Right renal pelvis (tissue), 4 donors: ENCODE measurements around the gene SLC16A10. TPM values are rescaled to one million over a fixed set of nuclear protein-coding genes. Genes with fewer than 3 reads are reported as not detected.
A peak's percentile ranks its signal among the peaks of the same experiment; 100 is the strongest.
"Not testable (repeated sequence)": the region's sequence is repeated elsewhere in the genome, so short reads cannot be mapped to it uniquely, and the experiment has no call there.

Experiments
- DNase-seq, 4 donors: peaks; one replicate each; pipeline ENCODE4 v3.0.0-alpha.2; 2013; ENCODE audit warnings: low read depth in 4 of 4, low spot score in 3 of 4, missing footprints in 1 of 4
- polyA plus RNA-seq, 4 donors: library from polyadenylated mRNA; unstranded; fragments of 120-200 nt; gene quantifications; one replicate each; pipeline ENCODE4 v1.2.1, GENCODE V29; 2013; ENCODE audit not compliant: insufficient read length in 4 of 4

Gene SLC16A10, protein sequence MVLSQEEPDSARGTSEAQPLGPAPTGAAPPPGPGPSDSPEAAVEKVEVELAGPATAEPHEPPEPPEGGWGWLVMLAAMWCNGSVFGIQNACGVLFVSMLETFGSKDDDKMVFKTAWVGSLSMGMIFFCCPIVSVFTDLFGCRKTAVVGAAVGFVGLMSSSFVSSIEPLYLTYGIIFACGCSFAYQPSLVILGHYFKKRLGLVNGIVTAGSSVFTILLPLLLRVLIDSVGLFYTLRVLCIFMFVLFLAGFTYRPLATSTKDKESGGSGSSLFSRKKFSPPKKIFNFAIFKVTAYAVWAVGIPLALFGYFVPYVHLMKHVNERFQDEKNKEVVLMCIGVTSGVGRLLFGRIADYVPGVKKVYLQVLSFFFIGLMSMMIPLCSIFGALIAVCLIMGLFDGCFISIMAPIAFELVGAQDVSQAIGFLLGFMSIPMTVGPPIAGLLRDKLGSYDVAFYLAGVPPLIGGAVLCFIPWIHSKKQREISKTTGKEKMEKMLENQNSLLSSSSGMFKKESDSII
- polyA plus RNA-seq: 10 to 100 TPM; 24.0 to 28.8 (median 26.6) TPM

DNA sequence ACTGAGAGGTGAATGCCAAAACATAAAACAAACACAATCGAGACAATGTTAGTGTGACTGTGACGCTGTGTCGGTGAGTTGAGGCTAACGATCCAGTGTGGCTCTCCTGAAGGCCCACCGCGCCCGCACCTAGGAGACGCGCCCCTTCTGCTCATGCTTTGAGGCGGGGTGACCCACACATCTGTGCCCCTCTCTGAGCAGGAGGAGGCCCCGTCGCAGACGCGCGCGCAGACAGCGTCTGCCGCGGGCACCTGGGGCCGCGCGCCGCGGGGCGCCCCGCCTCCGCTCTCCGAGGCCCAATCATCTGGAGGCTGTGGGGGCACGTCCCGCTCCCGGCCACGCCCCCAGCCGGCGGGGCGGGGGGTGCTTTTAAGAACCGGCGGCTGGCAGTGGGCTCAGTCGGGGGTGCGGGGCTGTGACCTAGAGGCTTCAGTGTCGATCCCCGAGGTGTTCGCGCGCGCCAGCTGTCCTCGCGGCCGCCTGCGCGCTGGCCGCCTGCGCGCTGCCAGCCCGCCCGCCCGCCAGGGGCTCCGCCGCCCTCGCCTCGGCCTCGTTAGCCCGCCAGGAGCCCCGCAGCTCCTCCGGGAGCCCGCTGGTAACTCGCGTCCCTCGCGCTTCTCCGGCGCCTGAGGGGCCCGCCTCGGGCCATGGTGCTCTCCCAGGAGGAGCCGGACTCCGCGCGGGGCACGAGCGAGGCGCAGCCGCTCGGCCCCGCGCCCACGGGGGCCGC is at the start of gene SLC16A10:
Gene SLC16A10 (plus strand): TSS at position 398 of the 730 bp plus-strand sequence. CDS start 250 bp downstream, at position 648.
- DNase-seq: peak; percentile 61 to 74 (median 68)

DNA sequence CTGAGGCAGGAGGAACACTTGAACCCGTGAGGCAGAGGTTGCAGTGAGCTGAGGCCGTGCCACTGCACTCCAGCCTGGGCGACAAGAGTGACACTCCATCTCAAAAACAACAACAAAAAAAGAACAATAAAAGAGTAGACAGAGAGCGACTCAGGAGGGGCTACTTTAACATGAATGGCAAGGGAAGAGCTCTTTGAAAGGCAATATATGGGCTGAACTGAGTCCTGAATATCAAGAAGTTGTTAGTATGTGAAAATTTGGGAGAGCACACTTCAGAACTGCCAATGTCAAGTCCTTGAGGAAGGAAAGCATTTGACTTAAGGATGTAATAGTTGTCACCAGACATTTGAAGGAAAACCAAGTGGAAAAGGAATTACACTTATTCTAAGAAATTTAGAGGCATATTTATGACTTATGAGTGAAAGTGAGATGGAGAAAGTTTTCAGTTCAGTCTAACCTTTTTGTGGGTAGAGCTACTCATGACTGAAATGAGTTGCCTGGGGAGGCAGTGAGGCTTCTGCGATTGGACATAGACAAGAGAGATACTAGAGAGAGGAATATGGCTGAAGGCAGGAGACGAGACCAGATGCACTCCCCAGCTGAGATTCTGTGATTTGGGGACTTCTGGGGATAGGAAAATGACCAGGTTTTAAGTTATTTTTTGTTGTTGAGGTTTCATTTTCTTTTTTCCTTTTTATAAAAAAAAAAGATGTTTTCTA is 48.6 kb upstream of the SLC16A10 start:
- DNase-seq: no peak

DNA sequence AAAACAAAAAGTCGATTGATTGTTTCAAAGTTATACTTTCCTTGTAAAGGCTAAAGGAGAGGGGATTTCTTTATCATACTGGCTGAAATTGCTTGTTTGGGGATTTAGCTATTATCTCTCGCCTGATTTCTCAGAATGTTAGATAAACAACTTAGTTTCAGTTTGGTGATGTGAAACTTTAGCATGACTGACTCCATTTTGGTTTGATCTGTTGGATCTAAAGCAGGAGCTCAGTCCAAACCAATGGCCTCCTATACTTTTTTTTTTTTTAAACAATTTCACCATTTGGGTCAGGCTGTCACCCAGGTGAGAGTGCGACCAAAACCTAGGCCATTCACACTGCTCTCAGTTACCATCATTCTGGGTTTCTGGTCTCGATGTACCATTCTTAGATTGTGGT is 45.4 kb upstream of the SLC16A10 start:
- no peak for DNase-seq

DNA sequence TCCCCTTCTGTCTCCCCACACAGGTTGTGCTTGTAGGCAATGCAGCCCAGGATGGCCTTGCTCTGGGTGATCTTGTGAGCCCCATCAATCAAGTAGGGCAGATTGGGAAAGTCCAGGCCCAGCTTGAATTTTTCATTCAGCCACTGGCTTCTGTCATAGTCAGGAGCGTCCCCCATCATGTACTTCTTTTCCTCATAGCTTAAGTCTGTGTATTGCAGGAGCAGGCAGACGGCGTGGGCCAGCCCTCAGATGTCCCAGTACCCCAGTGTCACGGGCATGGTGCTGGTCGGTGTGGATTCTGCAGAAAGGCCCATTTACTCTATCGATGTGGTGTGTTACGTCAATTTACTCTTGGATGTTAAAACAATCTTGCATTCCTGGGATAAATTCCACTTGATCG is 40.1 kb upstream of the SLC16A10 start:
- DNase-seq: no peak

DNA sequence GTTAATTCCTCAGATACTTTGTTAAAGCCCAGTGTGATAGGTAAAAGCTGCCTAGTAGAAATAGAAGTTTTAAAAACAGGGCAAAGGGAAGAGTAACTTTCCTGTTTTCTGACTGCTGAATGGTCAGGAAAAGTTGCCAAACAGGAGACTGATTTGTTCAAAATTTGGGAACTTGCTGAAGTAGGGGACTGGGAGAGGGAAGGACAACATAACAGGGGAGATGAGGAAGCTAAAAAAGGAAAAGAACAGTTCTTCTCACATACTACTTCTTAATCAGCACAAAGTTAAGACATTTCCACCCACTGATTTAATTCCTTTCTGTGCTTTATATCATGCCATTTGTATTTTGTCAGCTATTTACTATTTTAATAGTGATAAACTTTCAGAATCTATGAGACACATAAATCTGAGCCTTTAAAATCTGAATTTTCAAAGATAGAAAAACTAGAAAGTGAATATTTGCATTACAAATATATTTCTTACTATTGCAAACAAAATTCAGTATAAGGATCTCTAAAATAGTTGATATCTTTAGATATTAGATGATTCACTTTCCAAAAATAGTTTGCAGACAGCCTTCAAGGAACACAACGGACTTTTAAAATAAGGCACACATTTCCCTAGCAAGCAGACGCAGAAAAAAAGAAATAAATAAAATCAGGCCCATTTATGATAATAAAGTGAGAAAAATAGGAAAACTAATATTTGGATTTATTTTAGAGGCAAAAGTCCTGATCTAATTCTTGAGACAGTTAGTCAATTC is 36.9 kb upstream of the SLC16A10 start:
- no peak for DNase-seq

DNA sequence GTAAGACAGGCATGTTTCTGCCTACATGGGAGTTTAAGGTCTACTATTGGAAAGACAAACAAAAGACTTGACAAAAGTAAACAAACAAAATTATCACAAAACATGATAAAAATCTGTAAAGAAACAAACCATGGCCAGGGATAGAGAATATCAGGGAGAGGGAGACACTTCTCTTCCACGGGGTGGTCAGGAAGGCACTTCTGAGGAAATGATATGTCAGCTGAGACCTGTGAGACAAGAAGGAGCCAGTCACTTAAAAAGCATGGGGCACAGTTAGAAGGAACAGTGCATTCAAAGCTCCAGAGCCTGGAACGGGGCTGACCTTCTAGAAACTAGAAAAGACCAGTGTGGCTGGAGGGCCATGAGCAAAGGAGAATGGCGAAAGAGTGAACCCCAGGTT is 35.1 kb upstream of the SLC16A10 start:
- no peak for DNase-seq

DNA sequence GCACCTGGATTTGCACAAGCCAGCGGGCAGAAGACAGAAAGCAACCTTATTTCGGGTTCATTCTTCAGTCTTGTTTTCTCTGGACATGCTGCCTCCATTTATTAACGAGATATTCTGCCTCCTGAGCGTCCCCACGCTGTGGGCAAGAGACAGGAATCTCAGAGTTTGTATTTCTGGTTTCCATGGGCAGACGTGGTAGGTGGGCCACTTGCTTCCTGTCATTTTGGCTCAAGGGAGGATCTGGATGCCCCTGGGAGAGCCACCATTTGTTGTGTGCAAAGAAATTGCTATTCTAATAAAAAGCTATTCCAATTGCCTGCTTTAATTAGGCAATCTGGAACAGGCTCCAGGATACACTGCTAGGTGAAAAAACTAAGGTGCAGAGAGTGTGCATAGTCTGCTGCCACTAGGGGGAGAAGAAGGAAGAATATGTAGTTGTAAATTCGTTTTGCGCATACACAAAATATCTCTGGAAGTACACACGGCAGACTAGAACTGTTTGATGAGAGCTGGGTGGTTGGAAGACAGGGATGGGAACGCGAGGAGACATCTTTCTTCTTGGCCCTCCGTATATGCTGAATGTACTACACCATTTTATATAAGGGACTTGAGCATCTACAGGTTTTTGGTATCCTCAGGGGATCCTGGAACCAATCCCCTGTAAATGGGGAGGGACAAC is 30.1 kb upstream of the SLC16A10 start:
- DNase-seq: peak in 3 of 4 donors; percentile 12 to 21 (median 18)

DNA sequence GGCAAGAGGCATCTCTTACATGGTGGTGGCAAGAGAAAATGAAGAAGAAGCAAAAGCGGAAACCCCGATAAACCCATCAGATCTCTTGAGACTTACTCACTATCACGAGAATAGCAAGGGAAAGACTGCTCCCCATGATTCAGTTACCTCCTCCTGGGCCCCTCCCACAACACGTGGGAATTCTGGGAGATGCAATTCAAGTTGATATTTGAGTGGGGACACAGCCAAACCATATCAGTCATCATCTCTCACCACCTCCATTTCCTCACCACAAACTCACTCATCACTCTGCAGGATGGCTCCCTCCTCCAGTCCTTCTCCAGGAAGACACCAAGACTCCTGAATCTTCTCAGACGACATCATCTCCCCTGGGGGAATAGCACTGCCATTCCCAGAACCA is 25.8 kb upstream of the SLC16A10 start:
- no peak for DNase-seq

DNA sequence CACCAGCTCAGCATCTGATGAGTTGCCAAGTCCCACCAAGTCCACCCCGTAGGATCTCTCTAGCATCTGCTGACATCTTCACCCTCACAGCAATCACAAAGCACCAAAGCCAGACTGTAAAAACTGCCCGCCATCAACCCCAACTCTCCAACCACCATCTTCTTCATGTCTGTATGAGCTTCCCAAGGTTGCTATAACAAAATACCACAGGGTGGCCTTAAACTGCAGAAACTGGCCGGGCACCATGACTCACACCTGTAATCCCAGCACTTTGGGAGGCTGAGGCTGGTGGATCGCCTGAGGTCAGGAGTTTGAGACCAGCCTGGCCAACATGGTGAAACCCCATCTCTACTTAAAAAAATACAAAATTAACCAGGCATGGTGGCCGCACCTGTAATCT is 25.3 kb upstream of the SLC16A10 start:
- not testable (repeated sequence) for DNase-seq

DNA sequence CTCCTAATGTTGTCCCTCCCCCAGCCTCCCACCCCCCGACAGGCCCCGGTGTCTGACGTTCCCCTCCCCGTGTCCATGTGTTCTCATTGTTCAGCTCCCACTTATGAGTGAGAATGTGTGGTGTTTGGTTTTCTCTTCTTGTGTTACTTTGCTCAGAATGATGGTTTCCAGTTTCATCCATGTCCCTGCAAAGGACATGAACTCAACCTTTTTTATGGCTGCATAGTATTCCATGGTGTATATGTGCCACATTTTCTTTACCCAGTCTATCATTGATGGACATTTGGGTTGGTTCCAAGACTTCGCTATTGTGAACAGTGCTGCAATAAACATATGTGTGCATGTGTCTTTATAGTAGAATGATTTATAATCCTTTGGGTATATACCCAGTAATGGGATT is 24.4 kb upstream of the SLC16A10 start:
- DNase-seq: not testable (repeated sequence)

DNA sequence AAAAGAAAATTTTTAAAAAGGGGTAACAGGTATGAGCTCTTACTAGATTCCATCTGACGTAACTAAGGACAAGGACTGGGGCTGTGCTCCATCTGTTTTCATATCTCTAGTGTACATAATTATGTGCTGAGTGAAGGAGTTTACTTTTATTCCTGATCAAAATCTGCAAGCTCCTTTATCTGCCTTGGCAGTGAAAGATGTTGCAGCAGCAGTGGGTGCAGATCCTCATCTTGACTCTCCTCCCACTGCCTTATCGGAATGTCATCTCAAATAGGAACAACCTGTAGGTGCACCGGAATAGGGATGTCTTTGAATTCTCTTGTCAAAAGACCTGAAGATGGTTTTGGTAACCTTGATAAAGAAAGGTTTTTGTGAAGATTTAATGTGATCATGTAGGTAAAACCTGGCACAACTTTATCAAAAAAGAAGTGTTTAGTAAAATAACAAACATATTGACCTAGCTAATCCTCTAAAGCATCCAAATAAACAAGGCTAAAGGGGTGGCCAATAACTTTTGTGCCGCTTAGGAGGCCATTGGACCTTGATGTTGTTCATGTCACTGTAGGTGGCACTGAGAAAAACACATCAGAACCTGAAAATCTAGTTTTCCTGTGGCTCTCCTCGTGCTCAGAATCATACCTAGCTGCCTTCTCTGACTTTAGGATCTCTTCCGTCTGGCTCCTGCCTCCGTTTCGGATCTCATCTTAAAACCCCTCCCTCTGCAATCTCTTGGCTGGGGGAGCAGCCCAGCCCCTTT is 19.0 kb upstream of the SLC16A10 start:
- no peak for DNase-seq

DNA sequence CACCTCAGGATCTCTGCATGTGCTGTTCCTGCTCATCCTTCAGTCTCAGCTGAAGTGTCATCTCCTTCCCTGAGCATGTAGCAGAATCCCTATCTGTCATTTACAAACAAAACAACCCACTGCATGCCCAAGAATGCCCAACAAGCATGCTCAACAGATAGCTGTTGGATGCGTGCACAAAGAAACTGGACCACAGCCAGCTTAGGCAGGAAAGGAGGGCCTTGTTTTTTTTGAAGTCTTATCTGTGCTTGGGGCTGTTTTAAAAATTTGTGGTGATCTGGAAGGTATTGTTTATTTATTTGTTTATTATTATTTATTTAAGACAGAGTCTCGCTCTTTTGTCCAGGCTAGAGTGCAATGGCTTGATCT is 18.5 kb upstream of the SLC16A10 start:
- DNase-seq: no peak

DNA sequence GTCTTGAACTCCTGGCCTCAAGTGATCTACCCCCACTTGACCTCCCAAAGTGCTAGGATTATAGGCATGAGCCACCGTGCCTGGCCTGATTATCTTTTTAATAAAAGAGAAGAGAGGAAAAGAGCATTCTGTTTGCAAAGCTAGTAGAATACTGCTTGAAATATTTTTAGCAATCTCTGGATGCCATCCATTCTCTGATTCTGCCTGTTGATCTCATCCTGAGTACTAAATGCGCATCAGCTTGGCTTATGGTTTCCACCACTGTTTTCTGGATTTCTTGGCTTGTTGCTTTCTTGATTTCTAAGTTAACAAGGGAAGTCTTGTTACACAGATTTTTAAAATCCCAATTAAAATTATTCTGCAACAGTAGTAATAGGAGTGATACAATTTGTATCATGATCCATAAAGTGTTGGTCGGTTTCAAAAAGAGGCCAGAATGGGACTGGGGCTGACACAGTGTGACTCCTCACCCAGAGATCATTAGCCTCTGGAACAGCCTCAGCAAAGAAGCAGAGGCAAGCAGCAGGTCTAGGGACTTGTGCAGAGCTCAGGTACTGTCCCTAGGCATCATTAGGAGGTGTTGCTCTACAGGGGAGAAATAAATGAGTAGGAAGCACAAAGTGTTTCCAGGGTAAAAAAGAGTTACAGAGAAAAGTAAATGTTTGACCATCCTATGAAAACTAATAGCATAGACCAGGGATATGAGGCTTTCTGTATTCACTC is 17.8 kb upstream of the SLC16A10 start:
- DNase-seq: no peak

DNA sequence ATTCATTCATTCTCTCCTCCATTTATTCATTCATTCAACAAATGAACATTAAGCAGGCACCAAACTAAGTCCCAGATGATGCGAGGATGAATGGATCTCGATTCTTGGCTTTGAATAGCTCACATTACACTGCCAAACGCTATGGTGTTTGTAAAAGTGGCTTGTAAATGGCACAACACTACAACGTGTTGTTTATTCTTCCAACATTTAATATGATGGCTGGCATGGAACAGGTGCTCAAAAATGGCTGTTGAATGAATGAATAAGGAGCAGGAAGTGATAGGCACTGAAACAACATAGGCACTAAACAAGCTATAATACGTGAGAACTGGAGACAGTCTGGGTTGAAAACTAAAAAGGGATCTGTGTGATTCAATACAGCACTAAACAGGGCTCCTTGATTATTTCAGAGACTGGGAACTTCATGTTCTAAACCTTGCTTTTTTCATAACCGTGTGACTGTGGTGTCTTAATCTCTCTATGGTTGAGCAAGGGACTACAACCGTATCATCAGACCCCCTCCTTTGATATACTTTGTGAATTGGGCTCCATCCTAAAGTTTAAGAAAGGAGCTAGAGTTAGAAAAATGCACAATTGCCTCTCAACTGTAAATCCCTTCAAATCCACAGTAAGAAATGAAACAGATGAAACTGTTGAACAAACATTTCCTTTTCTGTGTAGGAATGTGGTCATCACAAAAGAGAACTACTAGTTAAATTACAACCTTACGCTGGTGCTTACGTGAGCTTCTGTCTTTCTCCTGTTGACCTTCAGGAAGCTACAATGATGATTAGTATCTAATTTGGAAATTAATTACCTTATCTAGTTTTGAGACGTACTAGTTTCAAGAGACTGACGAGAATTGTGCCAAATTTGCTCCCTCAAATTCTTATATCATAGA is 16.9 kb upstream of the SLC16A10 start:
- DNase-seq: no peak

DNA sequence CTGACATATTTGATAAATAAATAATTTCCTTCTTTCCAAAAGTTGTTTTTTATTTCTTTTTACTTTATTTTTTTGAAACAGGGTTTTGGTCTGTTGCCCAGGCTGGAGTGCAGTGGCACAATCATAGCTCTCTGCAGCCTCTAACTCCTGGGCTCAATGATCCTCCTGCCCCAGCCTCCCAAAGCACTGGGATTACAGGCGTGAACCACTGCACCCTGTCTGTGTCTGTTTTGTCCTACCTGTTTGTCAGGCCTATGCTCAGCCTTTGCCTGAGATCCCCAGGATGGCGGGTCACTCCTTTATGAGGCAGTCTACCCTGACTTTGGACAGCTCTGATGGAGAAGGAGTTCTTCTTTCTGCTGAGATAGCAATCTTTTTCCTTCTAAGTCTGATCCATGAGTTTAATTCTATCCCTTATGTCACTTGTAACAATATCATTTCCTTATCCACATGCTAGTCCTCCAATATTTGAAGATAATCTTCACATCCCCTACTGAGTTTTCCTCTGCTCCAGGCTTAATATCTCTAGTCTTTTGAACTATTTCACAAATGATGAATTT is 14.4 kb upstream of the SLC16A10 start:
- no peak for DNase-seq

DNA sequence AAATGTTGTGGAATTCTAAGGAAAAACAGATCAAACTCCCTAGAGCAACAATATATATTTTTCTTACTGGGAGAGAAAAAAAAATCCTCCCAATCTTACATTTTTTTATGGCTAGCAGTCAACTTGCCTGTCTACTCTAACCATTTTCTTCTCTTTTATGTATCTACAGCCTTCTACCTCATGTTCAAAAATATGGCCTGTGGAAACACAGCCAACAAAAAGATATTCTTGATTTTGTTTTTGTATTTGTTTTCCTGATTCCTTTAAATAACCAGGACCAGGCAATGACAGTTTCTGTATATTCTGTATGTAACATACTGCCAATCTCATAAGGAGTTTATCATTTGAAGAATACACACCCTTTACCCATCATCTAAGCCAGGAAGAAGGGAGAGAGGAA is 13.0 kb upstream of the SLC16A10 start:
- no peak for DNase-seq
